Activated CD4-positive, alpha-beta T cell treated with anti-CD3 and anti-CD28 coated beads for 4 hours (primary cell): ENCODE data around the gene PAX7.
"Not testable (repeated sequence)": the region's sequence is repeated elsewhere in the genome, so short reads cannot be mapped to it uniquely, and the experiment has no call there.

ENCODE experiments used
- DNase-seq, 2 donors: peaks; one replicate each; pipeline ENCODE4 v3.0.0-alpha.2; 2020

PAX7 gene

GRCh38 chr1:18667333-18667732 lies 36.7 kb downstream of the PAX7 start:
- DNase-seq = no peak

- no peak for DNase-seq
Observed at GRCh38 chr1:18668046-18668445, 37.4 kb downstream of the PAX7 start.

- no peak for DNase-seq
Observed at GRCh38 chr1:18668750-18669404, 38.2 kb downstream of the PAX7 start.

- no peak for DNase-seq
Observed at GRCh38 chr1:18670121-18670867, 39.6 kb downstream of the PAX7 start.

GRCh38 chr1:18670868-18671225 lies 40.2 kb downstream of the PAX7 start:
- DNase-seq = no peak

GRCh38 chr1:18673976-18674375 lies 43.3 kb downstream of the PAX7 start:
- DNase-seq = no peak

GRCh38 chr1:18676332-18676781 lies 45.7 kb downstream of the PAX7 start:
- DNase-seq = no peak

- peak in 1 of 2 donors; percentile 6 for DNase-seq
Observed at GRCh38 chr1:18681423-18681835, 50.8 kb downstream of the PAX7 start.

- DNase-seq = no peak
Observed at GRCh38 chr1:18682375-18682774, 51.7 kb downstream of the PAX7 start.

GRCh38 chr1:18684303-18684702 lies 53.7 kb downstream of the PAX7 start:
- no peak for DNase-seq

- no peak for DNase-seq
Observed at GRCh38 chr1:18686540-18686939, 55.9 kb downstream of the PAX7 start.

GRCh38 chr1:18687273-18687672 lies 56.6 kb downstream of the PAX7 start:
- no peak for DNase-seq

GRCh38 chr1:18691648-18692047 lies 61.0 kb downstream of the PAX7 start:
- DNase-seq = no peak

- no peak for DNase-seq
Observed at GRCh38 chr1:18693256-18694098, 62.8 kb downstream of the PAX7 start.

- DNase-seq = not testable (repeated sequence)
Observed at GRCh38 chr1:18694289-18694688, 63.6 kb downstream of the PAX7 start.

GRCh38 chr1:18697541-18697940 lies 66.9 kb downstream of the PAX7 start:
- no peak for DNase-seq

GRCh38 chr1:18700530-18700929 lies 69.9 kb downstream of the PAX7 start:
- no peak for DNase-seq

- DNase-seq = no peak
Observed at GRCh38 chr1:18701183-18701582, 70.5 kb downstream of the PAX7 start.

- DNase-seq = no peak
Observed at GRCh38 chr1:18703041-18703621, 72.5 kb downstream of the PAX7 start.

- DNase-seq = no peak
Observed at GRCh38 chr1:18705811-18706210, 75.2 kb downstream of the PAX7 start.

- DNase-seq = no peak
Observed at GRCh38 chr1:18707696-18708257, 77.1 kb downstream of the PAX7 start.

GRCh38 chr1:18710002-18710401 lies 79.4 kb downstream of the PAX7 start:
- no peak for DNase-seq

- DNase-seq = no peak
Observed at GRCh38 chr1:18711003-18711402, 80.4 kb downstream of the PAX7 start.
